ENCODE data around the gene SLC6A13.

- TF ChIP-seq, protein P1, sequence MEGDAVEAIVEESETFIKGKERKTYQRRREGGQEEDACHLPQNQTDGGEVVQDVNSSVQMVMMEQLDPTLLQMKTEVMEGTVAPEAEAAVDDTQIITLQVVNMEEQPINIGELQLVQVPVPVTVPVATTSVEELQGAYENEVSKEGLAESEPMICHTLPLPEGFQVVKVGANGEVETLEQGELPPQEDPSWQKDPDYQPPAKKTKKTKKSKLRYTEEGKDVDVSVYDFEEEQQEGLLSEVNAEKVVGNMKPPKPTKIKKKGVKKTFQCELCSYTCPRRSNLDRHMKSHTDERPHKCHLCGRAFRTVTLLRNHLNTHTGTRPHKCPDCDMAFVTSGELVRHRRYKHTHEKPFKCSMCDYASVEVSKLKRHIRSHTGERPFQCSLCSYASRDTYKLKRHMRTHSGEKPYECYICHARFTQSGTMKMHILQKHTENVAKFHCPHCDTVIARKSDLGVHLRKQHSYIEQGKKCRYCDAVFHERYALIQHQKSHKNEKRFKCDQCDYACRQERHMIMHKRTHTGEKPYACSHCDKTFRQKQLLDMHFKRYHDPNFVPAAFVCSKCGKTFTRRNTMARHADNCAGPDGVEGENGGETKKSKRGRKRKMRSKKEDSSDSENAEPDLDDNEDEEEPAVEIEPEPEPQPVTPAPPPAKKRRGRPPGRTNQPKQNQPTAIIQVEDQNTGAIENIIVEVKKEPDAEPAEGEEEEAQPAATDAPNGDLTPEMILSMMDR (IDR thresholded peaks at IDR 0.05; ENCODE audit: poor library complexity), result no peak
- TF ChIP-seq EZH2phosphoT487 (IDR thresholded peaks at IDR 0.05; ENCODE audit: low read depth, severe bottlenecking, unreplicated experiment), result no peak
These were observed 20.1 kb downstream of the SLC6A13 start for GRCh38 chr12:242496-242895.
